PC-3 (cell line): ENCODE measurements around the gene LRBA. TPM values are rescaled to one million over a fixed set of nuclear protein-coding genes. Genes with fewer than 3 reads are reported as not detected.

Source experiments
- ATAC-seq: fragments of 200-7000 bp; cut with Tn5 transposase; 2 replicates; pipeline ENCODE4 v1.9.1; 2020; ENCODE audit warnings: mild to moderate bottlenecking, moderate library complexity
- BruUV-seq: library from RNA; stranded (reverse); fragments of 400-500 nt; replicated peaks from 2 replicates; lab custom pipeline; 2021; lab: Mats Ljungman, UMichigan
- CTCF ChIA-PET: fragments of 300-600 bp; sonication (Branson Sonifier 250); formaldehyde crosslinking; loops from one replicate; lab custom pipeline; 2022; ENCODE audit warnings: antibody characterized with exemption; lab: Charles Lee
- POLR2A ChIA-PET: fragments of 300-600 bp; sonication (Branson Sonifier 250); formaldehyde crosslinking; loops from one replicate; lab custom pipeline; 2022; ENCODE audit warnings: antibody characterized with exemption; ENCODE audit not compliant: unreplicated experiment; lab: Charles Lee
- DNase-seq: peaks from one replicate; pipeline ENCODE4 v3.0.0-alpha.2; 2015
- H2AFZ ChIP-seq: fragments of 300-600 bp; sonication (generic); 2 replicates; pipeline ENCODE4 v1.6.0; 2016; ENCODE audit warnings: antibody characterized with exemption, low read length
- H3F3A ChIP-seq: fragments of 300-600 bp; sonication (generic); one replicate; pipeline ENCODE4 v1.6.0; 2017; ENCODE audit warnings: antibody characterized with exemption, low read length, control low read depth, mild to moderate bottlenecking; ENCODE audit not compliant: unreplicated experiment
- H3K27ac ChIP-seq: fragments of 300-600 bp; sonication (generic); 2 replicates; pipeline ENCODE4 v1.5.1; 2016; ENCODE audit warnings: mild to moderate bottlenecking, low read length
- H3K27me3 ChIP-seq: fragments of 300-600 bp; sonication (generic); 2 replicates; pipeline ENCODE4 v1.6.1; 2016; ENCODE audit warnings: low read length, mixed read lengths
- H3K36me3 ChIP-seq: fragments of 300-600 bp; sonication (generic); 2 replicates; pipeline ENCODE4 v1.6.1; 2016; ENCODE audit warnings: low read depth, mixed run types, low read length, mixed read lengths
- H3K4me1 ChIP-seq: fragments of 300-600 bp; sonication (generic); 2 replicates; pipeline ENCODE4 v1.5.1; 2016; ENCODE audit warnings: low read length; ENCODE audit not compliant: insufficient read depth
- H3K4me2 ChIP-seq: fragments of 300-600 bp; sonication (generic); 2 replicates; pipeline ENCODE4 v1.6.0; 2016; ENCODE audit warnings: low read length
- H3K4me3 ChIP-seq: fragments of 300-600 bp; sonication (generic); 2 replicates; pipeline ENCODE4 v1.5.1; 2016; ENCODE audit warnings: mild to moderate bottlenecking, low read length, mixed read lengths
- H3K79me2 ChIP-seq: fragments of 300-600 bp; sonication (generic); 2 replicates; pipeline ENCODE4 v1.6.1; 2017; ENCODE audit warnings: low read length, mixed read lengths
- H3K9ac ChIP-seq: fragments of 300-600 bp; sonication (generic); 2 replicates; pipeline ENCODE4 v1.6.0; 2016; ENCODE audit warnings: mild to moderate bottlenecking, low read length
- H3K9me2 ChIP-seq: fragments of 300-600 bp; sonication (generic); replicated peaks from 2 replicates; pipeline ENCODE4 v1.6.1; 2016; ENCODE audit warnings: mixed run types, low read length, mixed read lengths
- H3K9me3 ChIP-seq: fragments of 300-600 bp; sonication (generic); 2 replicates; pipeline ENCODE4 v1.6.1; 2016; ENCODE audit warnings: low read length, mixed read lengths
- H4K20me1 ChIP-seq: fragments of 300-600 bp; sonication (generic); 2 replicates; pipeline ENCODE4 v1.6.1; 2016; ENCODE audit warnings: low read length, mixed read lengths
- CTCF ChIP-seq: fragments of 300-600 bp; sonication (generic); conservative IDR thresholded peaks from 2 replicates; pipeline ENCODE4 v1.5.1; 2017; ENCODE audit warnings: antibody characterized with exemption, low read depth, mild to moderate bottlenecking, low read length
- EZH2 ChIP-seq: fragments of 300-600 bp; sonication (generic); IDR thresholded peaks from one replicate; pipeline ENCODE4 v1.6.1; 2017; ENCODE audit warnings: antibody characterized with exemption, mild to moderate bottlenecking, low read length; ENCODE audit not compliant: unreplicated experiment
- EZH2phosphoT487 ChIP-seq: fragments of 300-600 bp; sonication (generic); IDR thresholded peaks from 2 replicates; pipeline ENCODE4 v1.6.1; 2018; ENCODE audit warnings: mild to moderate bottlenecking, antibody characterized with exemption, low read length, borderline replicate concordance
- intact Hi-C: fragments of 100-400 bp; cut with micrococcal nuclease; formaldehyde crosslinking; loops from 2 replicates; pipeline ENCODE4 v1.9.0; 2023
- total RNA-seq: library from RNA; depleted of rRNA; stranded (reverse); fragments of >200 nt; gene quantifications from 2 replicates; pipeline ENCODE4 v1.2.3, GENCODE V29; 2014

LRBA gene
- total RNA-seq, 1 experiment from 2014 or later: 40.8 TPM

- POLR2A ChIA-PET: no interaction called here
Observed at GRCh38 chr4:150817804-150818528, 197.1 kb downstream of the LRBA start.

GRCh38 chr4:150817017-150817416 lies 198.1 kb downstream of the LRBA start:
- Histone ChIP-seq H3K79me2 (no peaks in the 10 kb centered on the region), H3K9me2 (no peaks in the 10 kb centered on the region), H3K4me1 (no peaks in the 10 kb centered on the region; the same call in 1 of the 2 replicates), H3K9ac (no peak overlapping the region), H3K4me2 (no peak overlapping the region), H2AFZ (no peak overlapping the region), H3F3A (no peaks in the 10 kb centered on the region), H3K27ac (no peak overlapping the region), H4K20me1 (no peaks in the 10 kb centered on the region), H3K4me3 (no peak overlapping the region), H3K9me3 (no peaks in the 10 kb centered on the region), H3K36me3 (0 out of 2 replicates have a peak, but pooled peaks cover 3% of the 10 kb centered on the region), H3K27me3 (no peaks in the 10 kb centered on the region)
- POLR2A ChIA-PET: no interaction called here
- no peak for TF ChIP-seq EZH2phosphoT487
- TF ChIP-seq EZH2: no peak
- no peak for TF ChIP-seq CTCF
- intact Hi-C loops: loop anchor here (10.0 kb wide), 1 partner anchor 48 kb away; no protein-coding TSS in a partner anchor
- BruUV-seq: no TSS peak
- no peak for DNase-seq
- CTCF ChIA-PET: no interaction called here
- ATAC-seq: no peak

More at GRCh38 chr4:150817804-150818528, 197.1 kb downstream of the LRBA start:
- no peak overlapping the region for H3K9ac ChIP-seq
- no peaks in the 10 kb centered on the region for H3K9me3 ChIP-seq
- no peaks in the 10 kb centered on the region for H3K9me2 ChIP-seq
- ATAC-seq (no peak), DNase-seq (no peak)
- H3K27ac ChIP-seq: no peak overlapping the region
- intact Hi-C loops: loop anchor here (10.0 kb wide), 1 partner anchor 47 kb away; no protein-coding TSS in a partner anchor
- CTCF ChIA-PET: no interaction called here
- H3K27me3 ChIP-seq: no peaks in the 10 kb centered on the region
- H4K20me1 ChIP-seq: no peaks in the 10 kb centered on the region
- no peak overlapping the region for H3K4me2 ChIP-seq
- no peak overlapping the region for H3K4me3 ChIP-seq
- no peaks in the 10 kb centered on the region for H3K79me2 ChIP-seq
- H2AFZ ChIP-seq: no peak overlapping the region
- H3K36me3 ChIP-seq: 0 out of 2 replicates have a peak, but pooled peaks cover 3% of the 10 kb centered on the region
- no peaks in the 10 kb centered on the region for H3F3A ChIP-seq
- BruUV-seq: no TSS peak
- TF ChIP-seq CTCF (no peak), EZH2phosphoT487 (no peak), EZH2 (no peak)
- H3K4me1 ChIP-seq: no peaks in the 10 kb centered on the region; the same call in 1 of the 2 replicates

GRCh38 chr4:150816491-150816890 lies 198.6 kb downstream of the LRBA start:
- Histone ChIP-seq H4K20me1 (no peaks in the 10 kb centered on the region), H3K4me2 (no peak overlapping the region), H3K27me3 (no peaks in the 10 kb centered on the region), H2AFZ (no peak overlapping the region), H3K36me3 (0 out of 2 replicates have a peak, but pooled peaks cover 3% of the 10 kb centered on the region), H3K9me2 (no peaks in the 10 kb centered on the region), H3K9ac (no peak overlapping the region), H3K4me3 (no peak overlapping the region), H3K4me1 (no peaks in the 10 kb centered on the region; the same call in 1 of the 2 replicates), H3K9me3 (no peaks in the 10 kb centered on the region), H3K27ac (no peak overlapping the region), H3K79me2 (no peaks in the 10 kb centered on the region), H3F3A (no peaks in the 10 kb centered on the region)
- ChIA-PET CTCF (no interaction called here), POLR2A (no interaction called here)
- no peak for DNase-seq
- ATAC-seq: no peak
- TF ChIP-seq EZH2phosphoT487 (no peak), CTCF (no peak), EZH2 (no peak)
- BruUV-seq: no TSS peak
- intact Hi-C loops: loop anchor here (10.0 kb wide), 1 partner anchor 48 kb away; no protein-coding TSS in a partner anchor
